Germinal center (tissue), 1 donor: ENCODE data around the gene SORD.
"Not testable (repeated sequence)": the region's sequence is repeated elsewhere in the genome, so short reads cannot be mapped to it uniquely, and the experiment has no call there.

Experiments used
- DNase-seq: peaks from one replicate; pipeline ENCODE4 v3.0.0; 2012; ENCODE audit warnings: mixed read lengths, low spot score

The SORD gene

DNA sequence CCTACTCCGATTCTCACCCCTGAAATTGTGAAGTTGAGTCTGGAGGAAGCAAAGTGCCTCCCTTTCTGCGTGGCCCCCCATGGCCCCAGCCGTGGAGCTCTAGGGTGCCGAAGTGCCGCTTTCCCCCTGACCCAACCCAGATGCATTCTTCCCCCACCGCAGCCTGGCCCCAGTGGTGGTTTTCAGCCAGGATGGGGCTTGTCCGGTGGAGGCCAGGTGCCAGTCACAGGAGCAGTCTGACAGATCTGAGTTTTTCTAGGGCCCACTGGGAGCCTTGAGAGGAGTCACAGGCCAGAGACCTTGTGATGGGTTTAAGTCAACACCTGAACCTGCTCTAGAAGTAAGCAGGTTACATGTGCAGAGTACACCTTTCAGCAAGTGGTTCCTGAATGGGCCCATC, 39.3 kb downstream of the SORD start:
- not testable (repeated sequence) for DNase-seq

DNA sequence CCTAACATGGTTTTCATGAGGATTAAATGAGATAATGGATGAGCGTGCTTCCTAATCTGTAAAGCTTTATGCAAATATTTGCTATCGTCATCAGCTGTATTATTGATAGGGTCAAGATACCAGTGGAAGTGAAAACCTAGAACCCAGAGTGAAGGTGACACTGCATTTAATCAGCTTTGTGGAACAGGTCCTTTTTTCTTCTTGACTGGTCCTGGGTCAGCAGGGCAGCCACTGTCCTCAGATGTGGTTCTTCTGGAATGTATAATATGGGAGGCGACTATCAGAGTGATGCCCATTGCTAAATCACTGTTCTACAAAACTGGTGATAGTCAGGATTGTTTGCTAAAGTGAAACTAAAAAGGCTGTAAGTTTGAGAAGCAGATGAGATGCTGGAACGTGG, 41.4 kb downstream of the SORD start:
- no peak for DNase-seq

DNA sequence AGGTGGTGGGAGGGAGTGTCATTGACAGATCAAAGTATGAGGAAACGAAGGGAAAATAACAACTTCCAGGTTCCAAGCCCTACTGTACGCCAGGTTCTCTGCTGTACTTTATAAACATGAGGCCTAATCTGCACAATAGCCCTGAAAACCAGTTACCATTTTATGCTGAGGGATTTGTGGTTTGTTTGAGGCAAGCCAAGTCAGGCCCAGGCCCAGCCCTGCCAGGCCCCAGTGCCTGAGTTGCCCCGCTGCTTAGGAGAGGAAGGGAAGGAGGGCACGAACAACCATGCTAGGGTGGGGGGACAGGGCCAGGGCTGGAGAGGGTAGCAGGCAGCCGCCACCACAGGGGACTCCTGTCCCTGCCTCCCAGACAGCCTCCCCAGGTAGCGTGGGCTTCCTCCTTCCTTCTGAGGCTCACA, 47.0 kb downstream of the SORD start:
- not testable (repeated sequence) for DNase-seq

DNA sequence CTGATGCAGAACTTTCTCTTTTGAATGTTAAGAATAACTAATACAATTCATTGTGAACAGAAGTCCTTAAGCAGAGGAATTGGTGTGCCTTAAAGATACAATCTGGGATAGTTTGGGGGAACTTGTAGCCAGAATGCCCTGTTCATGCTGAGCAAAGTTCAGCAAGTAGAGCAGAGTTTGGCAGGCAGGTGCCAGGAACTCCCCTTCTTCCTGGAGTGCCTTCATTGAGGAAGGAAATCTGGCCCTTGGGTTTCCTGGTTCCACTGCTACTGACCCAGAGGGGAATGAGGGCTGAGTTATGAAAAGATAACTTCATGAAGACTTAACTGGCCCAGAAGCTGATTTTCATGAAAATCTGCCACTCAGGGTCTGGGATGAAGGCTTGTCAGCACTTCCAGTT, 50.6 kb downstream of the SORD start:
- not testable (repeated sequence) for DNase-seq

DNA sequence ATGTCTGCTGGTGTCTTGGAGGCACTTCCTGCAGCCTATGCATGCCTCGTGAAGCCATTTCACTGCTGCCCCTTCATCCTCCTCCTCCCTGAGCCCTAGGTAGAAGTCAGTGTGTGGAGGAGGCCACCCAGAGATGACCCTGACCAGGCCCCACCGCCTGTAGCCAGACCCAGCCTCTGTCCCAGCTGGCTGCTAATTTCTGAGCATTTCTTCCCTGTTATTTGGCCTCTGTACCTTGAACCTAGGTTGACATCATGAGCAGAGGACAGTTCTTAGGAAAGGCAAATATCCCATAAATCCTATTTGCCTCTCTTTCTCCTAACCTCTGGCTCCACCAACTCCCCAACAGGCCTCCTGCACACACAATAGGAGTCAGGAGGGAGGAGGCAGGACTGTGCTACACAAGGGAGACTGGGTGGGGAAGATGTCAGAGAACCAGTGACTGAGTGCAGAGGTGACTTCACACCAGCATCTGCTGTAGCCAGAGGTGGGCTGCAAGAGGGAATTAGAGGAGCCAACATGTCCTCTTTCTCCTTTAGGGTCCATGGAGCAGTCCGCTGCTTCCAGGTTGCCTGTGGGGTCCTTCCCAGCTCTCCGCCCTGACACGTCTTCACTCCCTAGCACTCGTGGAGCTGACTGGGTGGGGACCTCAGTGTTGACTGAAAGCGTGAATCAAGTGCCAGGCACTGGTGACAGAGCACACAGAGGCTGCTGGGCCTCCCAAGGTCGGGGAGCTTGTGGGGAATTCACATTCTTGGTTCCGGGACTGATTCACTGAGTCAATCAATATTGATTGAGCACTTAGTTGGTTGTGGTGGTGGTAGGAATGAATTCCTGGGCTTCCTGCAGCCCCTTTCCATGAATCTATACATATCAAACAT, 52.7 kb downstream of the SORD start:
- not testable (repeated sequence) for DNase-seq

DNA sequence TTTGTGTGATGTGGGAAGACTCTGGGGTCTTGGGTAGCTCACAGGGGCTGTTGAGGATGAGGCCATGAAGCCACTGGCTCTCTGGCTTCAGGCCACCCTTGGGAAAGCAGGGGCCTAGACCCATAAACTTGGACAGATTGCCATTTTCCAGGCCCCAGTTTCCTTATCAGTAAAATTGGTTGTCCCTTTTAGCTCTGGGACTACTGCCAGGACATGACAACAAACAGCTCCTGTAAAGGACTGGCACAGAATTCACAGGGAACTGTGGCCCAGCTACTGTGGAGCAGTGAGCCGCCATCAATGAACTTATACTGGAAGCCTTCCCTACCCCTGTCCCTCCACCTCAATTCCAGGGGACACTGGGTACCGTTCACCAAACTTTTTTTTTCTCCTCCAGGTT, 54.4 kb downstream of the SORD start:
- not testable (repeated sequence) for DNase-seq

DNA sequence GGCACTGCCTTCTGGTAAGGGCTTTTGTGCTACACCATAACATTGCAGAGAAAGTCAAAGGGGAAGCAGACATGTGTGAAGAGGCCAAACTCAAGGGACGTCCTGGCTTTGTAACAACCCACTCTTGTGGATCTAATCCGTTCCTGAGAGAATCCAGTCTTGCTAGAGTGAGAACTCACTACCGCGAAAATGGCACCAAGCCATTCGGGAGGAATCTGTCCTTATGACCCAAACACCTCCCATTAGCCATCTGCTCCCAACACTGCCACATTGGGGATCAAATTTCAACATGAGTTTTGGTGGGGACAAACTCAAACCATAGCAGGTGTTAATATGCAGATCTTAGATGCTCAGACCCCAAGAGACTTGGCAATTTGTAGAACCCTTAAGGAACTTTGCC, 56.2 kb downstream of the SORD start:
- DNase-seq: not testable (repeated sequence)

DNA sequence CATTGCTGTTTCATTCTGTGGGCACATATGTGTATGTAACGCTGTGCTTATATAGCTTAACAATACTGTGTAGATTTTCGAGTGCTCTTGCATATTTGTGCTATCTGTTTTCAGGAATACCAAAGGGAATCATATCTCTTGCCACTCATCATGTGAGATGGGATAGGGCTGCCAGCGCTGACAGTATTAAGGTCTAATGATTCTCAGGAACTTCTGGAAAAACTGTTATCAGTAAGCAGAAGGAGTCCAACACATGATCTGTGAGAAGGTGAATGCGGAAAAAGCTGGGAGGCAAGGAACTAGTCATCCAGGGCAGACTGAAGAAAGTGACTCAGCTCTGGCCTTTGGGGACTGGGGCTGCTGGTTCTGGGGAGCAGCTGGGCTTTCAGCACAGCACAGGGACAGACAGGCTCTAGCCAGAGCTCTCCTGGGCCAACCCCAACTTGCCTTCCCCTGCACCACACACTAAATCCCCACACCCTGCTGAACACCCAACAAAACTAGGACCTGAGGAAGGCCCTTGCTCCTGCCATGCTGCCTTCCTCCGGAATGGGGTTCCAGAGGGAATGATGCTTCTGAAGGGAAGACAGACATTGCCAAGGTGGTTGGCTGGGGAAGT, 56.7 kb downstream of the SORD start:
- not testable (repeated sequence) for DNase-seq

DNA sequence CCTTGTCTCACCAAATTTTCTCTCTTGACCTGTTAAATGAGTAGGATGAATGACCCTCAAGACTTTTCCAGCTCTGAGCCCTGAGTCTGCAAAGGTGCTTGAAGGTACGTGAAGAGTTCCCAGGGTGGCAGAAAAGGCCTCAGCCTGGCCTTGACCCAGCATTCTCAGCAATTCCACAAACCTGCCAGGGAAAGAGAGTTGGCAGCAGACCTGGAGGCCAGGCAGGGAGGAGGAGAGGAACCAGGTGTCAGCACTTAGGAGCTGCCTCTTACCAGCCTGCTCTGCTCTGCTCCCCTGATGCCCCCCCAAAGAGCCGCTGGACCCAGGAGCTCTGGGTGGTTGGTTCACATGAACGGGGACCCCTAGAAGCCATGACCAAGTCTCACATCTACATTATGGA, 57.6 kb downstream of the SORD start:
- DNase-seq: not testable (repeated sequence)

DNA sequence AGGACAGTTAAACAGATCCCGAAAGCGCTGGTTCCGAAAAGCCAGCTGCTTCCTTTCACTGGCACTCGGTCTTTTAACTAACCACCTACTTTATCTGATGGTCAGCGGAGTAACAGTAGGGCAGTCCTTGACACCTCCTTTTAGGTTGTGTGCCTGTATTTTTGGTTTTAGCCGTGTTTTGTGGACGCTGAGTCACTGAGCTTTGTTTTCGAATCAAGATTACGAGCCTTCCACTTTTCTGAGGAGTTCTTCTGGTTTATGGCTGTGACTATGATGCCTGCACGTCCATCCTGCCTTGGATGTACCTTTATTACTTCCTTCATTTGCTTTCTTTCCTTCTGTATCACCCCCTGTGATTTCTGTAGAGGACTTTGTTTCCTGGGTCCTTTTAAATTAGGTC, 59.4 kb downstream of the SORD start:
- DNase-seq: not testable (repeated sequence)

DNA sequence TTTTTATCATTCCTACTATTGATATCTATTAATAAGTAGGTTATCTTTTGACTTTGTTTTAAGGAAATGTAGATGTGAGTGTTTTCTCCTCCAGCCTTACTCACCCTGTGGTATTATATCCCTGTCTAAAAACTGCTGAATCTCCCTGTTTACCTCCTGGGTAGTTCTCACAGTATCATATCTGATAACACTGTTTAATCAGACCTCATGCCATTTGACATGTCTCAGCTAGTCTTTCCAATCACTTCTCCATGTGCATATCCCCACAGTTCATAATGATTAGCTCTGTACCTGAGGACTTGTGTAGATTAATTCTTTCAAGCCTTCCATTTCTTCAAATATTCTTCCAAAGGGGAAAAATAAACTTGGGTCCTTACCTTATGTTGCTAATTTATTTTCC, 60.2 kb downstream of the SORD start:
- no peak for DNase-seq

DNA sequence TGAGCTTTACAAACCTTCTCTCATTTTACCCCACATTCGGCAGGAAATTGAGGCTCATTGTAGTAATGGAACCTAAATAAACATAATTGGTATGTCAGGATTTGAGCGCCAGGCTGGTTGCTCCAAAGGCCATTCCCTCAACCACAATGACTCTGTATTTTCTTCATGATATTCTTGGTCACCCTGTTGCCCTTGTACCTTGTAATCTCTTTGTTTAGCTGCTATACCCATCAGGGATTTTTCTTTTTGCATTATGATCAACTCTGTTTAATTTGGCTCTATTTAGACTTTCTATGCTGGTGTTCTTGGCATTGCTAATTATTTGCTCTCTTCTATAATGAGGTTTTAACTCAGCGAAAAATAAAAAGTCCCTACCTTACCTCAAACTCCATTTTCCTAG, 61.2 kb downstream of the SORD start:
- no peak for DNase-seq

DNA sequence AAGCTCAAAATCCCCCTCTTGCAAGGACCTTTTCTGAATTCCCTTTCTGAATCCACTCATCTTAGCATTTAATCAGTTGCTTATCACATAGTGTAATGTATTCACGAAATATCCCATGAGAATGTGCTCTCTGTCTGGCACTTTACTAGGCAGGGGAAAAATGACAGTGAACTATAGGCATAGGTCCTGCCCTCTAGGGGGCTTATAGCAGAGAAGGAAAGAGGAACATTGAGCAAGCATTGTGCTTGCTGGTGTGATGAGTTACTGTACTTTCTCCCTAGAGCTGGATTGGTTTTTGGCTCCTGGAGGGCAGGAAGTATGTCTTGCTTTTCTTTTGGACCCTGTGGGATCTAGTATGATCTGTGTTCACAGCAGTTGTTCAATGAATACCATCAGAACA, 64.5 kb downstream of the SORD start:
- DNase-seq: no peak

DNA sequence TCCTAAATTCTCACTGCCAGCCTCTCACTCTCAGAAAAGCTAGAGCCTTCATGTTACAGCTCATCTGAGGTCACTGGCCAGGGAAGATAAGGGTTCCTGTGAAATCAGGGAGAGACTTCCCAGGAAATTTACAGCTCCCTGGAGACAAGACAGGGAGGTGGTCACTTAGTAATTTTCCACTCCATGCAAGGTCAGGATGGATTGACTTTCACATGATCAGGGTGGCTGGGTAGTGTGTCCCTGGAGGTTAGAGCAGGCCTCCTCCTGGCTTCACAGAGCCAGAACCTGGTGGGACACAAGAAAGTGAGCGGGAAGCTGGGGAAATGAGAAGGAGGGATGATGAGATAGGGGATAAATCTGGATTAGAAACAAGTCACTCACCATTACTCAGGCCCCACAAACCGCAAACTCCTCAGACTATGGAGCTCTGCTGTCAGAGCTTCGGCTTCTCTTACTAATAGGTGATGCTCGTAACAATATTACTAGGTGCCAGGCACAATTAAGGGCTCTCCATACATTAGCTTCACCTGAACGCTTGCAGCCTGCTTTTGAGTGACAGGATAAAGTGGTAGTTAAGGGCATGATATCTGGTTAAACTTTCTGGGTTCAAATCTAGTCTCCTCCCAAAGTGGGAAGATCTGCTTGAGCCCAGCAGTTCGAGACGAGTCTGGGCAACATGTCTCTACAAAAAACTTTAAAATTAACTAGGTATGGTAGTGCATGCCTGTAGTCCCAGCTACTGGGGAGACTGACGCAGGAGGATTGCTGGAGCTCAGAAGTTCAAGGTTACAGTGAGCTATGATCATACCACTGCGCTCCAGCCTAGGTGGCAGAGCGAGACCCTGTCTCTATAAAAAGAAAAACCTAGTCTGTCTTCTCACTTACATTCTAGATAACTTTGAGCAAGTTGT, 66.1 kb downstream of the SORD start:
- DNase-seq: no peak

DNA sequence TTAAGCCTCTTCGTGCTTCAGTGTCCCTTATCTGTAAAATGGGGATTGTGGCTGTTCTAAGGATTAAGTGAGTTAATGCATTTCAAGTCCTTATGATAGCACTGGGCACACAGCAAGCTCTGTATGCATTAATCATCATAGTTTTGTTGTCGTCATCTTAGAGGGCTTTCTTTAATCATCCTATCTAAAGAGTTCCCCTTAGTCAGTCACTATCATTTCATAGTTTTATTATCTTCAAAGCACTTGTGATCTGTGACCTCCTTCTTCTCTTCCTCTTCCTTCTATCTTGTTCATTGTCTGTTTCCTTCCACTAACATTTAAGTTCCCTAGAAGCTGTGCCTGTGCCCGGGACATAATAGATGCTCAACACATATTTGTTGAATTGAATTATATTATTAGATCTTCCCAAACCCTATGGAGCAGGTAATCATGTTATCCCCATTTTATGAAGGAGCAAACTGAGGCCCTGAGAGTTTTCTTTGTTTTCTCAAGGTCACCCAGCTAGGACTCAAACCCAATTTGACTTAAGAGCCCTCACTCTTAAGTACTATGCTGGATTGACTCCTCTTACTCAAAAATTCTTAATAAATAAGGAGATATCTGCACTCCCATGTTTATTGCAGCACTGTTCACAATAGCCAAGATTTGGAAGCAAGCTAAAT, 66.8 kb downstream of the SORD start:
- no peak for DNase-seq

DNA sequence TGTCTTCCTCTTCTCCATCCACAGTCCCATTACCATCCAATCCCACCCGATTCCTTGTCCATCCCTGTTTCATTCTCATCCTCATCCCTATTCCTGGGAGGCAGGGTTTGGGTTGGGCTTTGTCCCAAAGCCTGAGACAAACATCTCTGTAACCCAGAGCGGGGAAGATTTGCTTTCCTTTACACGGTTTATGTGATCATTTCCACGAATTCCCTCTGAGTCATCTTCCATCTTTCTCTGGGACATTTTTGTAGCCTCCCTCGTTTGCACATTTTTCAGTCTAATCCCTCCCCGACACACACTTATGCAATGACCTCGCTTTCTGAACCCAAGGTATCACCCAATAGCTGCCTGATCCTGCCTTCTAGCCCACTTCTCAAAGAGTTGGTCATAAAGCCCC, 68.2 kb downstream of the SORD start:
- no peak for DNase-seq

DNA sequence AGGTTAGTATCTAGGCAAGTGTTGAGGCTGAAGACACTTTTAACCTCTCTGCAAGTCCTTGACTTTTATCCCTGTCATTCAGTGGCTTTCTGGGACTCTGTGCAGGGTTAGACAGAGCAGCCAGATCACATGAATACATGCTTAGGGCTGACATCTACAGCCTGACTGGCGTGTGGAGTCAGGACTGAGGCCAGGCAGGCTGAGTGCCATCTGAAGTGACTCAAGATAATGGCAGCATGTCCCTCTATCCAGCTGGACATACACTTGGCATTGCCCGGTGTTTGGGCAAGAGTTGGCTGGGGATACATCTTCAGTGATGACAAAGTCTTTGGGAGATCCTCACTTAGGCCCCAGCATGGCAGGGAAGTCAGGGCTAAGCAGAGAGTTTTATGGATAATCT, 68.6 kb downstream of the SORD start:
- no peak for DNase-seq

DNA sequence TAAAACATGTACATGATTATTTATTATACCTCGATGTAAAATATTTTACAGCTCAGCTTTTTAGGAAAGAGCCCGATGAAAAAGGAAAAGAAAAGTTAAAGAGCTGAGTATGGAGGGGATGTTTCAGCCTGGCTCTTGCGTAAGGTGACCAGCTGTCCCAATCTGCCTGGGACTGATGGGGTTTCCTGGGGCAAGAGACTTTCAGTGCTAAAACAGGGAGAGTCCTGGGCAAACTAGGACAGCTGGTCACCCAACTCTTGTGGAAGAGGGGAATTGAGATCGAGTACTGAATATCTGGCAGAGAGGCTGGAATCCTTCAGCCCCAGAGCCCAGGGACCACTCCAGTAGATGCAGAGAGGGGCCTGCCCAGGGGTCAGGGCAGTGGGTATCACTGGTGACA, 70.0 kb downstream of the SORD start:
- DNase-seq: no peak

DNA sequence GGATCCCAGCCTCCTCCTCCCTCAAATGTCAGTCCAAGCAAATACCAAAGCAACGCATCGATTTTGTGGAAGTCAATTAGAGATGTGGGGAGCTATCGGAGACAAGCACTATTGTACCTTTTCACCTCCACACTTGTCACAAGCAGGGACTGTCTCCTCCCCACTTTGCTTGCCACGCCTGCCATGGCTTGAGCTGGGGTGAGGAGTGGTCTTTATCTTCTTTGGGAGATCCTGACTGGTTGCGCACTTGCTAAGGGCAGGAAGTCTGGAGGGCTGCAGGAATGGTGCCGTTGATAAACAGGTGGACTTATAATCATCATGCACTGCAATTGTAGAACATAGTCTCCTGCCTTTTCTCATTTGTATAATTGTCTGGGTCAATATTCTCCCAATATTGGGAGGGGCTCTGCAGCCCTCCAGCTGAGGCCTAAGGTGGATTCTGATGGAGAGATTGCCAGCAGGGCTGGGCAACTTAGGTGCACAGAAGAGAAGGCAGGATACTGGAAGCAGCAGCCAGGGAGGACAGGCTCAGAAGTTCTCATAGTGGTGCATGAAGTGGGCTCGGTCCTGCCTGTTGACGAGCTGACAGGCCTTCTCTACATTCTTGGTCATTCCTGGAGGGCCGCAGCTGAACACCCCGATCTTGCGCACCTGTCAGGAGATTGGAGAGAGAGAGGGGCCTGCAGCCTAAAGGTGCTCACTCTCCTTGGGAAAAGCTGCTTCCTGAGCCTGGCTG, 70.8 kb downstream of the SORD start:
- DNase-seq: no peak

DNA sequence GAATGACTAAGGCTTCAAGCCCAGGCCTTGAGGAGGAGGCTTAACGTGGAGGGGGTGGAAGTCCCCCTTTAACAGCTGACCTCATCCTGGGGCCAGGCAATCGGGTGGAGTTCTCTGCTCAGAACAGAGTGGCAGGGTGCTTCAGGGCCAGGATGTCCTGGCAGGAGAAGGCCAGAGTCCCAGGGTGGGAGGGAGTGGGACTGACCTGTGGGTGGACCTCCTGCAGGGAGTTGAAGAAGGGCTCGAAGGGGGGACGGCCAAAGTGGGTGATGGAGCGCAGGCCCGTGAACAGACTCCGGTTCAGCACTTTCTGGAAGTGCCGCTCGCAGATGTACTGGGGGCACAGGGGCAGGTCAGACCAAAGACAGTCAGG, 71.3 kb downstream of the SORD start:
- DNase-seq: no peak

DNA sequence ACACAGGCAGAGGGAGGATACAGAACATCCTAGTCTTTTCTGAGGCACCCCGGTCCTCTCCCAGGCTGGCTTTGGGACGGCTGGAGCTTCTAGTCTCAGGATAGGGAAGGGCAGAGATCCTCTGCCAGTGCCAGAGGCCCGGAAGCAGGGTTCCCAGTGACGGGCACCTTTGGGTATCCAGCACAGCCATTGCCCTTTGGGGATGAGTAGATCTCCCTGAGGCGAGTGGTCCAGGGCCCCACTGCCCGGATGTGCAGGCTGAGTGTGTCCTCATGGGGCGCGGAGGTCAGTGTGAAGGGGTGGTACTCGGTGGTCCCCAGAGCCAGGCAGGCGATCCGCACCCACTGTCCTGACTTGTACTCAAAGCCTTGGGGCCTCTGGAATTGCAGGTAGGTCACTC, 72.7 kb downstream of the SORD start:
- DNase-seq: no peak
